Dedifferentiated amniotic fluid mesenchymal stem cell (primary cell): Measurements from ENCODE around the gene OGFRL1.
"Not testable (repeated sequence)": the region's sequence is repeated elsewhere in the genome, so short reads cannot be mapped to it uniquely, and the experiment has no call there.

ENCODE experiments used
- DNase-seq: peaks from one replicate; pipeline ENCODE4 v3.0.0-alpha.2; 2016; ENCODE audit errors: extremely low spot score

The OGFRL1 gene

DNA sequence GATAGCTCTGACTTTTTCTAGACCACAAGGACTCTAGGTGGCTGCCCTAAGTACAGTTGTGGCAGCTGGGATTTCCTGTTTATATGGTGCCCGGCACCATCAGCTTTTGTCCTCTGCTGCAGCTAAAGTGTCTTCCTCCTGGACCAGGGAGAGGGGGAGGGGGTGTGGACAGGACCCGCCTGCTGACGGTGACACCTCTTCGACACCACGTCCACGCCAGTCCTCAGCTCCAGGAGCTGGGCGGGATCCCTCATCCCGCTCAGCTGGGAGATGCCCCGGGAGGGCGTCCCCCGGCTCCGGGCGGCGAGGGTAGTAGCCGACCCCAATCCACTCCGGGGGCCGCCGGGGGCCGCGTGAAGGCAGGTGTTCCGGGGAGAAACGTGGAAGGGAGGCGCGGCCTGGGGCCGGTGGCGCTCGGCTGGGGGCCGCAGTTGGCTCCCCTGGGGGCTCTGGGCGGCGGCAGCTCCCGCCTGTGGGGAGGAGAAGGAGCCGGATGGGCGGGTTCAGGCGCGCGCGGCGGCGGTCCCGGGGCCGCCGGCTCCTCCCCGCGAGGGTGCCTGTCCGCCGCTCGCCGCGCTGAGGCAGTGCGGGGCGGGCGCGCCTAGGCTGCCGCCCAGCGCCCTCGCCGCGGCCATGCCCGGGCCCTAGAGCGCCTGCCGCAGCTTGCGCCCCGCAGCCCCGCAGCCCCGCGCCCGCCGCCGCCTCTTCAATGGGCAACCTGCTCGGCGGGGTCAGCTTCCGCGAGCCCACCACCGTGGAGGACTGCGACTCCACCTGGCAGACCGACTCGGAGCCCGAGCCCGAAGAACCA lies at the start of gene OGFRL1:
OGFRL1 (plus strand) TSS at position 584 of the 811 bp plus-strand sequence; CDS start at position 710, 126 bp downstream.
- DNase-seq = peak; percentile 36

DNA sequence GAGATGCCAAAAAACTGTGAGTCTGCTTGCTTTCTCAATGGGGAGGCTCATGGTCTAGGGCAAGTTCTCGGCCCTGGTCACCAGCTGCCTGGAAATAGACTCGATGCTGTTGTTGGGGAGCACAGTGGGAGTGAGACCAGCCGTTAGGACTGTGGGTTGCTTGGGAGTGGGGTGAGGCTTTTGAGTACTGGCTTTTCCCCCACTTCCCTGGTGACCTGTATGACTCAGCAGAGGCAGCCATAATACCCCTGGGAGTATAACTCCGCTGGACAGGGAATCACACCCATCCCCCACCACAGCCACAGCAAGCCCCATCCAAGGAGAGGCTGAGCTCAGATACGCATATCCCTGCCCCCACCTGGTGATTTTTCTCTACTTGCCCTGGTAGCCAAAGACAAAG lies 48.9 kb upstream of the OGFRL1 start:
- no peak for DNase-seq

DNA sequence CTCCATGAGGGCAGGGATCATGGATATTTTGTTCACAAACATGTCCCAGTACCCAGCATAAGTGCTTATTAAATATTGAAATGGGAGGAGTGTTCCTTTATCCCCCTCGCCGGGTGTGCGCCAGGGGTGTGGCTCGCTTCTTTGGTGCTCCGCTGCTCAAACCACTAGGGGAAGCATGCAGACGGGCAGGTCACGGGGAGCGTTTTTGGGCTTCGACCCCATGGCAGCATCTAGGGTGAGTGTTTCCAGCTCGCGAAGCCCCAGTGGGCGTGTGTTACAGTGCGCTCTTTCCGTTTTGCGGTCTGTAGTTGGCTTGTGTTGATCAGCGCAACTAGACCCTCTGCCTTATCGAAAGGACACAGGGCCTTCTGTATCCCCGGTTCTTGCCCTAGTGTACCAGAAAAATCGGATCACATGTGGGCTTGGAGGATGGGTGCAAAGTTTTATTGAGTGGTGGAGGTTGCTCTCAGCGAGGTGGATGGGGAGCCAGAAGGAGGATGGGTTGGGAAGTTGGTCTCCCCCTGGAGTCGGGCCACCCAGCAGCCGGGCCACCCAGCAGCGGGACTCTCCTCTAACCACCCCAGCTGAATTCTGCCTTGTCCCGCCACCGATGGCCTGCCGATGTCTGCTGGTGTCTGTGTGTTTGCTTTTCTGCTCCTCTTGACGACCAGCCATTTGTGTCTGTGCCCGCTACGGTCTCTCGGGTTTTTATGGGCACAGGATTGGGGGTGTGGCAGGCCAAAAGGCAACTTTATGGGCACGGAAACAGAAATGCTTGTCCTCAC lies 43.2 kb upstream of the OGFRL1 start:
- no peak for DNase-seq

DNA sequence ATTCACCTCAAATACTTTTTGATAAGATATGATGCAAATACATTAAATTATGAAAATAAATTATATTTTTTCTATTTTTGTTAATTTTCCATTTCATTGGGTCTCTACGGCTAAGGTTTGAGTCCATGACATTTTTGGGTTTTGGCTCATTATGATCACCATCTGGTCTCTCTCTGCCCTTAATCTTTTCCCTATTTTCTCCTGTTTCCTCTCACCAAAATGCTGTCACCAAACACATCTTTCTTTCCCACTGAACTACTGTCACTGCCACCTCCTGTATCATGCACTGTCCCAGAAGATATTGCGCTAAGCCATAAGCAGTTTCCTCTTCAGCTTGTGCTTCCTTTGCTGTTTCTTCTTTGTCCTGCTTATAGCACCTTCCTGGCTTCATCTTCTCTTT lies 42.0 kb upstream of the OGFRL1 start:
- DNase-seq = no peak

DNA sequence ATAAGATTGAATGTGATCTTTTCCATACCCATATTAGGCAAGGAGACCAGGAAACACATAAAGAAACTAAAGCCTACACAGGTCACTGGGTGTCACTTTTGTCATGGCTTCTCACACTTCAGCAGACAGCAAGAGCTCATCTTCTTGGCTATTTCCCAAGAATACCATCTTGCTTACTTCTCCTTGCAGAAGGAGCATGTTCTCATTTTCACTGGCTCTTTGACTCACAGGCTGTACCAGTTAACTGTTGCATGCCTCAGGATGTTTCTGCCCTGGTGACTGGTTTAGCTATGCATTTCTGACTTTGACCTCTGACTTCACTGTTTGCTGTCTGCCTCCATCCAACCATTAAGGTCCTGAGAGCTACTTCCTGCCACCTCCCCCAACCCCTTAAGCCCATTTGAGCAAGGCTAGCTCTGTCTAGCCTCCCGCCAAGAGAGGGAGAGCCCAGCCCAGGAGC lies 40.3 kb upstream of the OGFRL1 start:
- no peak for DNase-seq

DNA sequence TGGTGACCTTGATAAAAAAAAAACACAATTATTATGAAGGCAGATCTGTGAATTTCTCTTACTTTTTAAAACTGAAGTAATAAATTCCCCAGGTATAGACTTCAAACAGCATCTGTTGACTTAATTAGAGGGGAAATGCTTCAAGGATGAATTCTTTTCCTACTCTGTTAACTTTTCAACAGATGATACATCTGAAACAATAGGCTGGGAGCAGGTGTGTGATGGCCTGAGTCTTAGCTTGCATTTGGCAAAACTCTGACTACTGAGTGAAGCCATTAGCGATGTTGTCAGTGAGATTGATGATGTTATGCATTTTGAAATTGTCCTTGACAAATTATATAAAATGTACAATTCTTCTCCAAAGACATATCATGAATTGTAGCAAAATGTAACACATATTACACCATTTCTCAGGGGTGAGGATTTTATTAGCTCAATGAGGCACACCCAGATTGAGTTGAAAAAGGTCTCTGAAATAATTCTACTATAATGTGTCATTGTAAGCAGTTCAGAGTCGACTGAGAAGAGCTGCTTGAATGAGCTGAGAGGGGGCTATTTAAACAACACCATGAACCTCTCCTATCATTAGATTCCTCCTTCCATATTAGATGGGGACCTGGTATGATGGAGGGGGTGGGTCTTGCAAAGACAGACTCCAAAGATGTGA lies 39.6 kb upstream of the OGFRL1 start:
- no peak for DNase-seq

DNA sequence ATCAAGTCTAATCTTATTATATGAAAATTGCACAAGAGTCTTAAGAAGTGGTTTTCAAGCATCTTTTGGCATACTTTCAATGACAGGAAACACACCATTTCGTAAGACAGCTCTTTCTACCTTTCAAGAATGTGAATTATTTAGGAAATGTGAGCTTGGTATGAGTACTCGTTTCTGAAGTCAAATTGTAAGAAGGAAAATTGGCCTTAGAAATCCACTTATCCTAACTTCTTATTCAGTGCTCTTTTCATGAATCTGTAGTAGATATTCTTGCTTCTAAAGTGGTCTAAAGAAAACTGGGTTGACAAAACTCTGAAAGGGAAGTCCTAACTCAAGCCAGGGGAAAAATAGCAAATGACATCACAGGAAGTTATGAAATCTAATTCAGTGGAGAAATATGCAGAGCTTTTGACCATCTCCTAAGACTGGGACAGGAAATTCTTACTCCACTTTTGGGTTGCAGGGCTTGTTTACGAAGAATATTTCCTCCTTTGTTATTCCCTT lies 38.5 kb upstream of the OGFRL1 start:
- DNase-seq = peak; percentile 66

DNA sequence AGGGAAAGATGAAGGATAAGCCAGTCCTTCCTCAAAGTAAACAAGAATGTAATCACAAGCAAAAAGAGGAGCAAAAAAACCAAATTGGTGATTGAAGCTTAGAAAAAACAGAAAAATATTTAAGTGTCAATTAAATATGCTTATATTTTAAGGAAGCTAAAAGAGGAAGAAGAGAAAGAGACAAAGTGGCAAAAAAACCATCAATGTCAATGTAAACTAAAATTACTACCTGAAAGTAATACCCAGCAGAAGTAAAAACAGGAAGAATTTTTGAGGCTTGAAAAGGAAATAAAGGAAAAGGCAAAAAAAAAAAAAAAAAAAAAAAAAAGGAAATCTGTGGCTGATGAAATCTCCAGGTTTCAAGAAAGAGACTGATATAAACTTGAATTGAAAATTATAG lies 36.2 kb upstream of the OGFRL1 start:
- DNase-seq = no peak

DNA sequence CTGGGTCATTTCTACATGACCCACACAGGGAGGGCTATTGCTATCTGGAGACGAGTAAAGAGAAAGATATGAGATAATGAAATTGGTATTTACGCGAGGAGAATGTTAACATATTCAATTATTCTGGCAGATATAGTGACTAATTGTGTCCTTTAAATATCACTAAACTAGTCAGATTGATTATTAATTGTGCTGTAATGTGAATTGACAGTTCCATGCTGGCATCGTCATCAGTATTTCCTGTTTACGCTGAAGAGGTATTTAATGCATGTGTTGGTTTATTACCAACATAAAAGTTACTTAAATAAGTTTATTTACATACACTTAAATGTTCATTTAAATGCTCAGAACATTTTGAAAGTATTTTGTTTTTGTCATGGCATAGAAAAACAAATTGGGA lies 35.7 kb upstream of the OGFRL1 start:
- no peak for DNase-seq

DNA sequence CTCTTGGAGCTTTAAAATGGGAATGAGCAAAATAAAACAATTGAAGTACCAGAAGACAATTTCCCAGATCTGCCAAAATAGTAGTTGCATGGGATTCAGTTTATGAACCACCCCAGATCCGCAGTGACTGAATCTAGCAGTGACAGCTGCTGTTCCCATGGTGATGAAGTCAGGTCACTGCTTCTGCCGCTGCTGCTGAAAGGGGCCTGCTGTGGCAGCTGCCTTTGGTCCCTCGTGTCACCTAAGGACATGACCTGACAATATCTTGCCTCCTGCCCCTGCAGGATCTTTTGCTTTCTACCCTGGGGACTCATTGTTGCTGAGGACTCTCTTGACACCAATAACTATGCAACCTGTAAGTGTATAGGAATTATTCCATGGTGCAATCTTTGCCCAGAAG lies 34.3 kb upstream of the OGFRL1 start:
- DNase-seq = no peak

DNA sequence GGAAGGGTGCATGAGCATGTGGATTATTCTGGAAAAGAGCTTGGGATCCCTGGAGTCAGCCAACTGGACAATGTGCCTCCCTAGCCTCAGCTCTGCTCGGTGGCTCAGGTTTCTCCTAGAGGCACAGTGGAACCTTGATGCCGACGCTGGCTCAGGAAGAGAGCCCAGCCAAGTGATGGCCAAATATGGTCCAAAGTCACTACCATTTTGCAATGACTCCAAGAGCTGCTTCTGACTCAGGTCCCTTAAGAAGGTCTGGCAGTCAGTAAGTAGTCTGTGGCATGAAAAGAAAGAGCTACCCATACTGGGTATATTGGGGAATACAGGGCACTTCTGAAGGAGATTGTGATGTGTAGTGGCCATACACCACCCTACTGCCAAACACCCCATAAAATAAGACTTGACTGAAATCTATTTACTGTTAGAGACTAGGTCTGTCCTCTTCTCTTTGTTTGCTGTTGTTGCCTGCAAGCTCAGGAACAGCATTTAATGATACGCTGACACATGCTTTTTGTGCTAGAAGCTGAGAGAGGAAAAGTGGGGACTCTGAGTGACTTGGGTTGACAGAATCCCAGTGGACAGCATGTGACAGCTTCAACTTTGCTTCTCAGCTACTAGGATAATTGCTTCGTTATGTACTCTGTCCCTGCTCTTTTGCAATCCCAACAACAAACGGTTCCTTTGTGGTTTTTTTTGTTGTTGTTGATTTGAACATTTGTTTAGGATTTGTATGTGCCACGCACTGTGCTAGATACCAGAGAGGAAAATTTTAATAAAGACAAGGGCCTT lies 30.3 kb upstream of the OGFRL1 start:
- DNase-seq = no peak

DNA sequence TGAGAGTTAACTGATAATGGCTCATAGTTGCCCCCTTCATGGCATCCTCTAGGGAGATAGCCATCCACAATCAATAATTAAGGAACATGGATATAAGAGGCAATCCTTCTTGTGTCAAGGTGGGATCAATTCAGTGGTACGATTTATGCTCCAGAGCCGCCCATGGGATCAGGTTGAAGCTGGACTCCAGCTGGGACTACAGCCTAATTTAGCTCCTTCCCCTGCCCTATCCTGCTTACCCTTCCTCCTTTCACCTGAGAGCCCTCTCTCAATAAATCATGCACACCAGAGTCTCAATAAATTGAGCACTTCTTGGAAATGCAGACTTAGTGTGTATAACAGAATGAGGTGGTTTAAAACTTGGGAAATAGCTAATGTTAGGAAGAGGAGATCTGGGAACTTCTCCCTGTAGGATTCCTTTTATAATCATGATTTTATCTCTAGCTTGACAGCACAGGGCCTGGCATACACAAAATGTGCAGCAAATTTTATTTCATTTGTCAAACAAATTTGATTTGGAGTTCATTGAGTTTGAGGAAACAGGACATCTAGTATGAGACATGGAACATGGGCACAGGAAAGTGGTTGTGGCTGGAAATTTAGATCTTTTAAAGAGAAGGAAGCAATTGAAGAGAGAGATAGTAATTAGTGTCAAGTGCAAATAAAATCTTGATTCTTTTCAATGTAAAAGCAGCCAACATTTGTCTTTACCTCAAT lies 28.6 kb upstream of the OGFRL1 start:
- DNase-seq = no peak

DNA sequence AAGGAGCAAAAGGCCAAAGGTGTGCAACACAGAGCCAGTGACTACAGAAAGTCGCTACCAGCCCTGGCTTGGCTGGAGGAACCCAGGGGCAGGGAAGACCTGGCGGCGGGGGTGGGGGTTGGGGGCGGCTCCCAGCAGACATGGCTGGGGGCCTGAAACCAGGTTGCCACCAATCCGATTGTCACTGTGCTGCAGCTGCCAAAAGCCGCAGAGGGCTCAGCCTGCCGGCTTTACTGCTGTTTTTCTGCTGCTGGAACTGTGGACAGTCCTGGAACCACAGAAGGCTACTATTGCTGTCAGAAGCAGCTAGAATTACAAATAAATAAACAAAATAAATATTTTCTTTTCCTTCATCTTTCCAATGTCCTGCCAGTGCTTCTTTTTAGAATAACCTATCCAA lies 25.7 kb upstream of the OGFRL1 start:
- DNase-seq = no peak

DNA sequence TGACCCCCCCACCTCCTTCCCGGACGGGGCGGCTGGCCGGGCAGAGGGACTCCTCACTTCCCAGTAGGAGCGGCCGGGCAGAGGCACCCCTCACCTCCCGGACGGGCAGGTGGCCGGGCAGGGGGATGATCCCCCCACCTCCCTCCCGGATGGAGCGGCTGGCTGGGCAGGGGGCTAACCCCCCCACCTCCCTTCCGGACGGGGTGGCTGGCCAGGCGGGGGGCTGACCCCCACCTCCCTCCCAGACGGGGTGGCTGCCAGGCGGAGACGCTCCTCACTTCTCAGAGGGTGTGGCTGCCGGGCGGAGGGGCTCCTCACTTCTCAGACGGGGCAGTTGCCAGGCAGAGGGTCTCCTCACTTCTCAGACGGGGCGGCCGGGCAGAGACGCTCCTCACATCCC lies 22.2 kb upstream of the OGFRL1 start:
- not testable (repeated sequence) for DNase-seq

DNA sequence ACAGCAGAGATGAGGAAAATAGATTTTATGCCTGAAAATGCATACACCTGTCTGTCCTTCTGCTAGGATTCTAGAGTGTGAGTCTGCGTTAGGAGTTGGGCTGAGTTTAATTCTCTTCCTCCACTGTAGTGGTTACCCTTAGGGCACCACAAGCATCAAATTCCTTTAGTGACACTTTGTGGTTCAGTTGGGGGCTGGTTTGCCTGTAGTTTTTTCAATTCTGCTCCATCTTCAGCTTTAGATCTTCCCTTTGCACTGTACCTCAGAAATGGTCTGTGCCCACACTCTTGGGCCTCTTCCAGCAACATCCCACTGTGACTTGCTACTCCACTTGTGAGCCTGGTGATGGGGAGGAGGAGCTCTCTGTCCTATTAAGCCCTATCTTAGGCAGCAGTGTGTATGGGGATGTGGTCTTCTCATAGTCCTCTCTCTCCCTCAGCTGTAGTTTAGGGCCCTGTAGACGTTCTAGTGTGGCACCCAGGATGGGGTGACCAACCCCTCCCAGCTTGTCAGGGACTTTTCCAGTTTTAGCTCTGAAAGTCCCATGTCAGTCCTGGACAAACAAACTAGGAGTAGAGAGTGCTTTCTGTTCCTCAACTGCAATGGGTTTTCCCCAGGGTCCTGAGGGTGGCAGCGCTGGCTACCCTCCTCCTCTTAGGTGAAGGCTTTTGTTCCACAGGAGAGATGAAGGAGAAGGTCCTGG lies 19.7 kb upstream of the OGFRL1 start:
- DNase-seq = no peak

DNA sequence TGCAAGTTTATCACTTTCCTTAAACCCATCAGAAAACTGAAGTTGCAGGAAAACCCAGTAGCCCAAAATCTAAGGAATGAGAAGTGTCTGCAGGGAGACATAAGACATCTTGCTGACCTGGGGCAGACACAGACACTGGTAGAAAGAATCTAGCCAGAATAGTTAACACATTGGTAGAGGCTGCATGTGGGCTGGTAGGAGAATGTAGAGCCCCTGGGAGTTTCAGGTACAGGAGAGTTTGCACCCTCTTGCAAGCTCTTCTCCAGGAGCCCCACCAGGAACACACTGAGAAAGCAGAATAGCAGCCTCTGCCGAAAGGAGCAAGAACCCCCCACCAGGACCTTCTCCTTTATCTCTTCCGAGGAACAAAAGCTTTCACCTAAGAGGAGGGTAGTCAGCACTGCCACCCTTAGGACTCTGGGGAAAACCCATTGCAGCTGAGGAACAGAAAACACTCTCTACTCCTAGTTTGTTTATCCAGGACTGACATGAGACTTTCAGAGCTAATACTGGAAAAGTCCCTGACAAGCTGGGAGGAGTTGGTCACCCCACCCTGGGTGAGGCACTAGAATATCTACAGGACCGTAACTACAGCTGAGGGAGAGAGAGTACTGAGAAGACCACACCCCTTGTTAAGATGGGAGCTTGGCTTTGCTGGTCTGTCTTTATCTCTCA lies 10.5 kb upstream of the OGFRL1 start:
- no peak for DNase-seq

DNA sequence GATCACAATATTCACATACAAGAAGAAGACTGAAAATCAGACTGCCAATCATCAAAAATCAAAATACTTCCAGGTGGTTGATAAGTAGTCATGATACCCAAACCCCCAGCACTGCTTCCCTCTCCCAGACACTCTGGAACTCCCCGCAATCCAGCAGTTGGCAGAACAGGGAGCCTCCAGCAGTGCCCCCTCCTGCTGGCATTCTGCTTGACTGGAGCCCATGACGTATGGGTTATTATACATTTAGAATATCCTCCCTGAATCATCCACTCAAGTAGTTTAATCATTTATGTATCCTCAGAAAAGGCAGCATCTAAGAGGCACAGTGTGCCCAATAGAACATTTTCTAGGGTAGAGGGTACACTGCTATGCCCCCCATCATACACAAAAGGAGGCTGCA lies 9.3 kb upstream of the OGFRL1 start:
- DNase-seq = no peak

DNA sequence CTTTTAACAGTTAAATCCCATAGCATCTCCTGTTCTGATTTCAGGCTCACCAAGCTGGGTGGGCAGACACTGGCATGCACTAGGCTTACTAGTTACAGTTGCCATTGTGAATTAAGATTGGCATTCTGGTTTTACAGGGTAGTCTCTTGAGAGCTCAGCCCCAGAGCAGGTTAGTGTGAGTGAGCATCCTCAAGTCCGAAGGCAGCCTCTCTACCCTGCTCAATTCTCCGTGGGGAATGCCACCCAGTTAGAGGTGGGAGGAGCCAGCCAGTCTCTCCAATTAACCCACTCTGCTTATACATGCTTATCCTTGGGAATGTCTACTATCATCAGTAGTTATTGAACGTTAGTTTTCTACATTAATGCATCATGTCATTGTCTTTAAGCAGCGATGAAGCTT lies 8.9 kb upstream of the OGFRL1 start:
- no peak for DNase-seq

DNA sequence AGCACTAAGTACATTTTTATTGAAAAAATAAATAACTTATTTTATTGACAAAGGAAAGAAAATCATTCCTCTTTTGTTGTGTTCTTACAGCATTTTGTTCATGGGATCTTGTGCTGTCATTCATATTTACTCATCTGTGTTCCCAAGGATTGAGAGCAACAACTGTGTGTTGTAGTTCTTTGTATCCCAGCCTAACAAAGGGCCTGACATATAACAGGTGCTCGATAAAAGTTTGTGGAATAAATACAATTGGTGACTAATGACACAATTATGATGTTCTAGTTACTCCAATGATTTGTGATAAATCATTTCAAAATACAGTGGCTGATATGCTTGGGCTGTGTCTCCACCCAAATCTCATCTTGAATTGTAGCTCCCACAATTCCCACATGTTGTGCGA lies 7.9 kb upstream of the OGFRL1 start:
- no peak for DNase-seq

DNA sequence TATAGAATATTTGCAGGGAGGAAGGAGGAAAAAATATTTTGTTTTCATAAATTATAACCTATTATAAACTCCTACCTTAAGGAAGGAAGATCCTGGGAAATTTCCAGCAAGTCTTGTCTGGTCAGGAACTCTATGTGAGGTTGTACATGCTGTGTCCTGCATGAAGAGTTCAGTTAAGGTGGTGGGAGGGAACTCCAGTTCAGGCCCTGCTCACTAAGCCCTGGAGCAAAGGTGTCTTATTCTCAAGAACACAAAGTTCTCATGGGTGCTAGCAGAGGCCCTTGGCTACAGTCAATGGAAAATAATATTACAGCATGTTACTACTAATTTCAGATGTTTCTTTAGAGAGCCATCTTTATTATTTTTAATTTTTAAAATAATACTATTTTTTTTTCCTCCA lies 3.8 kb upstream of the OGFRL1 start:
- DNase-seq = no peak
